ENCODE results near the gene RSPH1.

RSPH1 gene

GRCh38 chr21:42426876-42427480 lies 69.0 kb downstream of the RSPH1 start:
- no peak for TF ChIP-seq CTCF (IDR thresholded peaks at IDR 0.05; ENCODE audit: insufficient read depth, low read depth, low read length, missing control alignments)
- no peak overlapping the region for H3K4me3 ChIP-seq (ENCODE audit: low read length)
- no peak for DNase-seq (ENCODE audit: low read depth)

GRCh38 chr21:42426424-42426823 lies 69.6 kb downstream of the RSPH1 start:
- no peak overlapping the region for H3K4me3 ChIP-seq (ENCODE audit: low read length)
- no peak for DNase-seq (ENCODE audit: low read depth)
- no peak for TF ChIP-seq CTCF (IDR thresholded peaks at IDR 0.05; ENCODE audit: insufficient read depth, low read depth, low read length, missing control alignments)

GRCh38 chr21:42425591-42425990 lies 70.4 kb downstream of the RSPH1 start:
- H3K4me3 ChIP-seq (ENCODE audit: low read length), result no peak overlapping the region
- no peak for DNase-seq (ENCODE audit: low read depth)
- no peak for TF ChIP-seq CTCF (IDR thresholded peaks at IDR 0.05; ENCODE audit: insufficient read depth, low read depth, low read length, missing control alignments)

DNA sequence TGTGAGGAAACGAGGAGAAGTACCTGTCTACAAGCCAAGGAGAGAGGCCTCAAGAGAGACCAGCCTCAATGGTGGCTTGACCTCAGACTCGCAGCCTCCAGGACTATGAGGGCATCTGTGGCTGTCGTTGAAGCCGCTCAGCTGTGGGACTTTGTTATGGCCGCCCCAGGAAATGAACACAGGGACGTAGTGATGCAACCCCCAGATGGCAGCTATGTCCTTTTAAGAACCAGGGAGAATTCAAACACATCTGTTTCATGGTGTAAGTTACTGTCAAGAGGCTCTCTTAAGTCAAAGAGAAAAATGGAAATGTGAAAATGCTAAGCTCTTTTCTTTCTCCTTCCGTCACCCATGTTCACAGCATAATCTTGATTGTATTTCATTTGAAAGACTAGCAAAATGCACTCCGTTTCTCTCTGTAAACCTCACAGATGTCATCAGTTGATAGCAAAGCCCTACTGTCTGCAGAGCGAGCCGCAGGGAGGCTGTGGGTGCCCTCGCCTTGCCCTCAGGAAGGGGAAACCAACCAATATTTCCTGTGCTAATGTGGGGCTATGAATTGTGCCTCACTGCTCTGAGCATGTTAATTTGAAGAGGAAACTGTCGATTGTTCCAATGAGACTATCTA lies 71.0 kb downstream of the RSPH1 start:
- TF ChIP-seq CTCF (IDR thresholded peaks at IDR 0.05; ENCODE audit: insufficient read depth, low read depth, low read length, missing control alignments), result no peak
- no peak overlapping the region for H3K4me3 ChIP-seq (ENCODE audit: low read length)
- DNase-seq (ENCODE audit: low read depth), result no peak

DNA sequence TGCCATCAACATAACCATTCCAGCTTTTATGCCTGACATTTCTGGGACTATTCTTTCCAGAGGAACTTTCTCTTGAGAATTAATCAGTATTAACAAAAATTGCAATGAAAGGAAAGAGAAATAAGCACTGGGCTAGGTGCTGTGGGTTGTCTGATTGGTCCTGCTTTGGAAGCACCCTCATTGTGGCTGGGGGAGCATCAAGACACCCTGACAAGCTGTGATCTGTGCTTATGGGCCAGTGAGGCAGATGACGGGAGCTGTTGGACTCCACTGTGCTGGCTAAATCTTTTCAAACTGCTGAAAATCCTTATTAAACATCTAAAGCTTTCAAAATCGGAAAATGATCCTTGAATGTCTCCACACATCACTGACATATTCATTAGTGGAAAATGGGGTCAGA lies 72.3 kb downstream of the RSPH1 start:
- TF ChIP-seq CTCF (IDR thresholded peaks at IDR 0.05; ENCODE audit: insufficient read depth, low read depth, low read length, missing control alignments), result no peak
- DNase-seq (ENCODE audit: low read depth), result no peak

DNA sequence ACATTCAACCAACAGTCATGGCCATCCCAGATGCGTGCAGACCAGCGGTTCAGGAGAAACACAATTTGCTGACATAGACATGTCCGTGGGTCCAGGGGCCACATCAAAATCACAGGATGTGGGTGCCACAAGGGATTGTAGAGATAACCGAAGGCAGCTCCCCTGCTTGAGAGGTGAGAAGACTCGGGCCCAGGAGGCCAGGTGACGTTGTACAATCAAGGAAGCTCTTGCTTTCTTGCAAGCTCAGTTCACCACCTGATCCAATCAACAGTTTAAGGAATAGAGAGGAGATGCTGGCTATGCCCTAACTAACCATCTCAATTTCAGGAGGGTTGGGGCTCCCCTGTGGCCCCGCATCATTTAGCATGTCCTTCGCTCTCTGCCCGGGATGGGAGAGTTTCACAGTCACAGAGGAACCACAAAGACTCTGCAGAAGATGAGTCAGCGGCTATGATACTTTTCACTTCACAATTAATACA lies 72.8 kb downstream of the RSPH1 start:
- no peak for TF ChIP-seq CTCF (IDR thresholded peaks at IDR 0.05; ENCODE audit: insufficient read depth, low read depth, low read length, missing control alignments)
- H3K4me3 ChIP-seq (ENCODE audit: low read length), result no peak overlapping the region
- DNase-seq (ENCODE audit: low read depth), result no peak

More for the DNA sequence above, 72.3 kb downstream of the RSPH1 start:
- H3K4me3 ChIP-seq (ENCODE audit: low read length), result no peak overlapping the region

Data from epithelial cell of esophagus (primary cell).